GM18502 (cell line): Measurements from ENCODE around the gene BARX1.
"Not testable (repeated sequence)": the region's sequence is repeated elsewhere in the genome, so short reads cannot be mapped to it uniquely, and the experiment has no call there.

Experiments
- ATAC-seq: cut with Tn5 transposase; IDR thresholded peaks from one replicate; pipeline ENCODE4 v1.9.1; 2021; ENCODE audit warnings: mild to moderate bottlenecking; ENCODE audit not compliant: unreplicated experiment, poor library complexity

BARX1 gene, protein sequence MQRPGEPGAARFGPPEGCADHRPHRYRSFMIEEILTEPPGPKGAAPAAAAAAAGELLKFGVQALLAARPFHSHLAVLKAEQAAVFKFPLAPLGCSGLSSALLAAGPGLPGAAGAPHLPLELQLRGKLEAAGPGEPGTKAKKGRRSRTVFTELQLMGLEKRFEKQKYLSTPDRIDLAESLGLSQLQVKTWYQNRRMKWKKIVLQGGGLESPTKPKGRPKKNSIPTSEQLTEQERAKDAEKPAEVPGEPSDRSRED

DNA sequence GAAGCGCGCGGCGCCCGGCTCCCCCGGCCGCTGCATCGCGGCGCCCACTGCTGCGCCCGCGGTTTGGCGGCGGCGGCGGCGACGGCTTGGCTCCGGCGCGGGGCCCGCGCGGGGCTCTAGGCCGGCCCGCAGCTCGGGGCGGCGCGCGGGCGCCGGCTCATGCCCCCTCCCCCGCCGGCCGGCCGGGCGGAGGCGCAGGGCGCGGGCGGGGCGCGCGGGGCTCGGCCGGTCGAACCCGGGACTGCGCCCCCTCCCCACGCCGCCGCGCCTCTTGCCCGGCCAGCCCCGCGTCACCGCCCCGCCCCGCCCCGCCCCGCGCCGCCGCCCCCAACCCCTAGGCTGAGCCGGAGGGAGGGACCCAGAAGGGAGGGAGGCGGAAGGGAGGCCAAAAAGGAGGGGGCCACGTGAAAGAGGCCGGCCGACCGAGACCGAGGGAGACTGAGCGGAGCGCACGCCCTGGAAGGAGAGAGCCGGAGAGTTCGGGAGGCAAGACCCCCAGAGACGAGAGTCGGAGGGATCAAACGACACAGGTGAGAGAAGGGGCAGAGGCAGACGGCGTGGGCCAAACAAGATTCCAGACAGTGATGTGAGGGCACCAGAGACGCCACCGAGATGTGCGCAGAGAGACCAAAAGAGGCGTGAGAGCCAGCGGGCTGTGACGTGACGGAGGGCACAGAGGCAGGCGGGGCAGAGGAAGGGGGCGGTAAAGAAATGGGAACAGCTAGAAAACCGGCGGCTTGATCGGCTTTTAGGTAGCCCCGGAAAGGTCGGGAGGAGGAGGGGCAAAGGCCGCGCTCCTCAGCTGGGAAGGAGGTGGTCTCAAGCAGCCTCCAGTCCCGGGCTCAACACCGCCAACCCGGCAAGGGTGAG lies at the start of gene BARX1:
Gene BARX1 (minus strand): TSS at position 245 of the 870 bp plus-strand sequence. CDS start 209 bp downstream, at position 36.
- no peak for ATAC-seq

DNA sequence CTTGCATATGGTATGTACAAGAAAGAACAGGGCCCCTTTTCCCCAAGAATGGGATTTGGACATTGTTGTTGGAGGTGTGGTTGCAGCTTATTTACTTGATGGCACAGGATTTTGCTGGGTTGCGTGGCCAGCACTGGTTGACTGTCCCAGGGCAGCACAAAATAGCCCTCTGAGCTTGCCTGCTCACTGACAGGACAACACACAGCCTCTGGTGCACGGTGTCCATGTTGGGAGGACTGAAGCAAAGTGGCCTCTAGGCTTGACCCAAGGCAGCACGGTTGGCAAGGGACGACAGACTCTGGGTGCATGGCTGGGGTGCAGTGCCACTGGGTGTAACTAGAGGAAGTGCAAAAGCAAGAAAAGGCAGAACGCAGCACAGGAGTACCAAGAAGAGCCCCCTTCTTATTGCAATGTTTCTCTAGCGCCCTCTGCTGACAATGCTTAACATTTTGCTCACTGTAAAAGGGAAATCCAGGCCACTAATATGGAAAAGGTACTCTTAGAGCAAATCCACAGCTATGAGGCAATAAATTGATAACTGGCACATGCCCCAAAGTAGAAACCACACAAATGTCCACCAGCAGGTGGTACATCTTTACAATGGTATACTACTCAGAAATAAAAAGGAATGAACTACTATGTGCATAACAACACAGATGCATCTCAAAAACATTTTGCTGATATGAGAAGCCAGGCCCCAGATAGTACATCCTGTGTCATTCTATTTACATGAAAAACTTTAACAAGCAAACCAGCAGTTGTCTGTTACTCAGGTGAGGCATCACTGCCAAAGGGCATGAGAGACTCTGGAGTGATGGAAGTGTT lies 47.4 kb upstream of the BARX1 start:
- no peak for ATAC-seq

DNA sequence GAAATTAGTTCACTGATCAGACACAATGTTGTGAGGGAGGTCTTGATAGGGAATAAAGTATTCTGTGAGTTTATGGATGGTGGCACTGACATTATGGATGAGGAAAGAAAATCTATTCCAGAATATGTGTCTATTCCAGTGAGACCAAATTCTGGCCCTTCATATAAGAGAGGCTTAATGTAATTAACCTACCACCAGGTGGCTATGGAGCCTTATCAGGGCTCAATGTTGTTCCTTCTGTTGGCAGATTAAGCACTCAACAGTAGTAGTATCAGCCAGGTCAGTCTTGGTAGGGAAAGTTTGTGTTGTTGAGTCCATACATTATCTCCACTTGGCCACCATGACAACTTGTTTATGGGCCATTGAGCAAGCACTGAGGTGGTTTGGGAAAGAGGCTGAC lies 41.7 kb upstream of the BARX1 start:
- no peak for ATAC-seq

DNA sequence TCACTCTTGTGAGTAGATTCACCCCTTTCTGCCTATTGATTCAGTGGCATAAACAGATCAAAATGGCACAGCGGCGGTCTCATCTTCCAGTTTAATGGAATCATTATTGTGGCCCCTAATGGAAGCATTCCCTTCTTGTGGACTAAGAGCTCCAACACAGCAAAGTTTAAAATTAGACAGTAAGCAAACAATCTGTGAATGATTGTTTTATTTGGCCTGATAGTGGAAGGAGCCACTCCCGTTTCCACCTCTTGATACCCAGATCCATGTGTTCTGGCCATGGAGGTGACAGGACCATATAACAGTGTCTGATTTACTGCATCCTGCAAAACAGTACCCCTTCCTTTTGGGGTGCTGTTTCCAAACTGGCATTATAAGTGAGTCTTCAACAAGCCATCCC lies 41.2 kb upstream of the BARX1 start:
- no peak for ATAC-seq

DNA sequence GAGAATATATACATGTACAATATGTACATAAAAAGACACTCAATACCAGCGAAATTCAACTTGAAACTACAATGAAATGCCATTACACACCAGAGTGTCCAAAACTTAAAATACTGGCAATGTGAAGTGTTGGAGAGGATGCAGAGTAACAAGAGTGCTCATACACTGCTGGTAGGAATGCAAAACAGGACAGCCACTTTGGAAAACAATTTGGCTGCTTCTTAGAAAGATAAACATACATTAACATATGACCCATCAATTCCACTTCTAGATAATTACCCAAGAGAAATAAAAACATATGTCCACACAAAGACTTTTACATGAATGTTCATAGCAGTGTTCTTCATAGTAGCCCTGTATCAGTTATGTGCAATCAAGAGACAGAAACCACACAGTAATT lies 39.4 kb upstream of the BARX1 start:
- no peak for ATAC-seq

DNA sequence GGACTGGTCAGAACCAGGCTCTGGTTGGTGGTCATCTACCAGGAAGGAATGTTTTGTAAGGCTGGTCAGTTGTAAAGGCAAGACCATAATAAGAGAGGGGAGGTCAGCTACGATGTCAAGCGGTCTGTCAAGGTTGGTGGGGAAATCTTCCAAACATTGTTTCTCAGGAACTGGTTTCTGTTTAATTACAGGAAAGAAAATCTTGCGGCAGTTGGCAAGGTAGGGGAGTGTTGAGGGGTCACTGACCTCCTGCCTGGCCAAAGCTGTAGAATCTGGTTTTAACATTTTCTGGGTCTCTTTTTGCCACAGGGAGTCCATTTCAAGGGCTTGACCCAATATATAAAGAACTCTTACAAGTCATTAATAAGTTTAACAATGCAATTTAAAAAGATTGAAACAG lies 39.0 kb upstream of the BARX1 start:
- no peak for ATAC-seq

DNA sequence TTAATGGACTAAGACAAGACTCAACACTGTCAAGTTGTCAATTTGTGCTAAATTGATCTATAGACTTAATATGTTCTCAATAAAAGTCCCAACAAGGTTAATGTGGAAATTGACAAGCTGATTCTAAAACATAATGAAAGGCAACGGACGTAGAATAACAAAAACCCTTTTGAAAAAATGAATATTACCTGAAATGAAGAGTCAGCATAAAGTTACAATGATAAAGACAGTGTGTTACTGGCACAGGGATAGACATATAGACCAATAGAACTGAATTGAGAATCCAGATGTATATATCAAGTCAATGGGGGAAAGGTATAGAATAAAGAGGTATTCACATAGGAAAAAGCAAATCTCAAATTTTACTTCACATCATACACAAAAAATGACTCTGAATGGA lies 37.7 kb upstream of the BARX1 start:
- ATAC-seq: no peak

DNA sequence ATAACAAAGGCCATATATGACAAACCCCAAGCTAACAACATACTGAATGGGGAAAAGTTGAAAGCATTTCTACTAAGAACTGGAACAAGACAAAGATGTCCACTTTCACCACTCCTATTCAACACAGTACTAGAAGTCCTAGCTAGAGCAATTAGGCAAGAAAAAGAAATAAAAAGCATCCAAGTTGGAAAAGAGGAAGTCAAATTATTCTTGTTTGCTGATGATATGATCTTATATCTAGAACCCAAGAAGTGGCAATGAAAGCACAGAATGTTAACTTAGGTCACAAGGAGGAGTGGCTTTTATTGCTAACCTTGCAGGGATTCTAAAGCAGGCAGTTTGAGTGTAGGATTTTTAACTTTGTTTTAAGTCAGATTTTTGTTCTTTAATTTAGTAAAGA lies 35.3 kb upstream of the BARX1 start:
- no peak for ATAC-seq

DNA sequence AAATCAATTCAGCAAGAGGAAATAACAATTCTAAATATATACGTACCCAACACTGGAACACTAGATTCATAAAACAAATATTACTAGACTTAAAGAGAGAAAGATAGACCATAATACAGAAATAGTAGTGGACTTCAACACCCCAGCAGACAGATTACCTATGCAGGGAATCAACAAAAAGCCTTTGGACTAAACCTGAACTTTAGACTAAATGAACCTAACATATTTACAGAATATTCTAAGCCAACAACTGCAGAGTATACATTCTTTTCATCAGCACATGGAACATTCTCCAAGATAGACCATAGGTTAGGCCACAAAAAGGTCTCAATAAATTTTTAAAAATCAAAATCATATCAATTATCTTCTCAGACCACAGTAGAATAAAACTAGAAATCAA lies 32.9 kb upstream of the BARX1 start:
- ATAC-seq: no peak

DNA sequence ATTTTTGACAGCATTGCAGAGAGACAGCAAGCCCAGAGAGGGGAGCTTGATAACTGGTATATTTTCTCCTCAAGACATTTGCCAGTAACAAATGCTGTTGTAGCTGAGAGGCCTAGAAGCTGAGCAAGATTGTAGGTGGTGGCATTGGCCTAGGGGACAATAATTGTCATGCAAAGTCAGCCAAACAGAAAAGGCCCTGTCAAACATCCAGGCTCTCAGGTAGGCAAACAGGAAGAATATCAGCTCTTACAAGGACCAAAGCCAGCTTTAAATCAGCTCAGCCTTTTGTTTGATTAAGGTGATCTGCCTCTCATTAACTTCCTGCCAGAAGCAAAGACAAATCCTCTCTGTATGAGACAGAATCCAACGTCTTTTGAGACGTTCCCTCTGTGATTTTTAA lies 29.7 kb upstream of the BARX1 start:
- no peak for ATAC-seq

DNA sequence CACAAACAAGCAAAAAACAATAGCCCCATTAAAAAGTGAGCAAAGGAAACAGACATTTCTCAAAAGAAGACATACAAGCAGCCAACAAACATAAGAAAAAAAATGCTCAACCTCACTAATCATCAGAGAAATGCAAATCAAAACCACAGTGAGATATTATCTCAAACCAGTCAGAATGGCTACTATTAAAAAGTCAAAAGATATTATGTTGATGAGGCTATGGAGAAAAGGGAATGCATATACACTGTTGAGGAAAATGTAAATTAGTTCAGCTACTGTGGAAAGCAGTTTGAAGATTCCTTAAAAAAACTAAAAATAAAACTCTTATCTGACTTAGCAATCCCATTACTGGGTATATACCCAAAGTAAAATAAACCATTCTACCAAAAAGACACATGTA lies 28.7 kb upstream of the BARX1 start:
- no peak for ATAC-seq

DNA sequence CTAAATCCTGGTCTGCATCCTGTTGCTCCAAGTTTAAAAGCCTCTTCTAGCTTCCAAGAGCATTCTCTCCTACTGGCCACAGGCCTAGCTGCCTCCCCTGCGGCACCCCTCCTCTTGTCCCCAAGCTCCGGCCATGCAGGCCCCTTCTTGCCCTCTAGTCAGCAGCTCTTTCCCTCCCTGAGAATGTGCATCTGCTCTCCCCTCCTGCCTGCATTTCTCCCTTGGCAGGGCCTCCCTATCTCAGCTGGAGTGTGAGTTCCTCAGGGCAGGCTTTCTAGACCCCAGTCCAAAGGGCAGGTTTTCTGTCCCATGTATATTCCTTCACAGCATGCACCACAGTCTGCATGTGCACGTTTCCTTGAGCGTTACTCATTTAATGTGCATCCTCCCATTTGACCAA lies 24.6 kb upstream of the BARX1 start:
- ATAC-seq: no peak

DNA sequence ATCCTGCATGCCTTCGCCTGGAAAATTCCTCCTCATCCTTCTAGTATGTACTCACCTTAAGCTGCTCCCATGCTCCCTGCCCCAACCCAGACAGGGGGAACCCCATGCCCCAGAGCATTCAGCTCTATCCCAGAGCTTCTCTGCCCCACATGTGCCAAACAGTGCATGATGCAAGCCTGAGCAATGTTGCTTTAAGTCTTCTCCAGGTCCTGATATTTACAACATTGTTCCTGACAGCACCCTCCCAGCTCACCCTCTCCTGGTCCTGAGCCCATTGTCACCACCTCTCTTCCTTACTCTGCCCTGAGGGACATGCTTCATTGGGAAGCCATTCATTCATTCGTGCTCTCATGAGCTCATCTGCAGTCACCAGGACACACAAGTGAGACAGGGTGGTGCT lies 23.4 kb upstream of the BARX1 start:
- no peak for ATAC-seq

DNA sequence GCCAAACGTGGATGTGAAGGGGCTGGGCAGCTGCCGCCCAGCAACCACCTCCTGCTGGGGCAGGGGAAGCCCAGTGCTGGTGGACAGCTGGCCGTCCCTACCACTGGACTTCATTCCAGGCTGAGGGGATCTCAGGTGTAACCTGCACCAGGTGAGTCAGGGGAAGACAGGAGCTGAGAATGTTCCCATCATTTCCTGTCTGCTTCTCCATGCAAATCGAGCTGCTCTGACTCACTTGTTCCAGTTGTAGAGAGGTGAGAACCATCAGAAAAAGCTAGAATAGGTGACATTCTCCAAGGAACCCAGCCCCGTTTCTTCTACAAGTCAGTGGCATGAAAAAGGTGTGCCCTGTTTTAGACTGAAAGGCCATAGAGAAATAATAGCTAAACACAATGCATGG lies 21.8 kb upstream of the BARX1 start:
- ATAC-seq: no peak

DNA sequence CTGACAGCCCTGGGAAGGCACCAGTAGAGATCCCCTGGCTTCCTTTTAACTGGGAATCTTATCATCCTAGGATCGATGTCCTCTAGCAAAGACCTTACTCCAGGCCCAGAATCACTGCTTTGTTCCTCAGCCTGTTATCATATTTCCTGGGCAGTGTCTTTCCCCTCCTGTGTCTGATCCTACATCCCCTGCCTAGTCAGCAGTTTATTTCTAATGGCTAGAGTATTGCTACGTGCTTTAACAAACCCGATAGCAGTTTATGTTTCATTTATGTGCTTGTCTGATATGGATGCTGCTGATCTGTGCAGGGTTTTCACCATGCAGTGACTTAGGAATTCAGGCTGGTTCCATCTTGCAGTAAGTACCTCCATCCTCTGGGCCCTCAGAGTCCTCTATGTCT lies 20.9 kb upstream of the BARX1 start:
- no peak for ATAC-seq

DNA sequence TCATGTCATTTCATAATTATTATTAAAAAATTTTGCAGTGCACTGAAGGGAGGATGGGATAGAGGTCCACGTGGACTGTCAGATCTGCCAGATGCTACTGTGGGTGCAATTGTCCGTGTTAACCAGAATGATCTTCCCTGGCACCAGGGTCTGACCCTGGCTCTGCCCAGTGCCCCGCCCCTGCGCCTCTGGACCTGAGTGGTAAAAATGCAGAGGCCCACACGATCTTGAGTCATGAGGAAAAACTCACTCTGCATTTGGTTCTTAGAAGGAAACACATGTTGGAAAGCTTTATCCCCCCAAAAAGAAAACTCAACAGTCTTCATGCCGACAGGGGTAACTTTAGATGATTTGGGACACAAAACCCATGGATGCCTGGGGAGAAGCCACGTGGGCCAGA lies 20.1 kb upstream of the BARX1 start:
- no peak for ATAC-seq

DNA sequence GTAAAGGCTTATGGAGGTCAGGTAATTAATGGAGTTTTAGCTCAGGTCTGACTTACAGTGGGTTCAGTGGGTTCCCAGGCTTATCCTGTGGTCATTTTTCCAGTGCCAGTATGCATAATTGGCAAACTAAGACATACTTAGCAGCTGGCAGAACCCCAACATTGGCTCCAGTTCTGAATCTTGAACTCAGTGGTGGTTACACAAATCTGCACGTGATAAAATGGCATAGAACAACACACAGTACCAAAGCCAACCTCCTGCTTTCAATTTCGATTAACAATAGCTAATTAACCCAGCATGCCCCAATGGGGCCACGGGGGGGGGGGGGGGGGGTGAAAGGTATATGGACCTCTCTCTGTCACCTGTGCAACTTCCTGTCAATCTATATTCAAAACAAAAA lies 19.0 kb upstream of the BARX1 start:
- ATAC-seq: no peak

DNA sequence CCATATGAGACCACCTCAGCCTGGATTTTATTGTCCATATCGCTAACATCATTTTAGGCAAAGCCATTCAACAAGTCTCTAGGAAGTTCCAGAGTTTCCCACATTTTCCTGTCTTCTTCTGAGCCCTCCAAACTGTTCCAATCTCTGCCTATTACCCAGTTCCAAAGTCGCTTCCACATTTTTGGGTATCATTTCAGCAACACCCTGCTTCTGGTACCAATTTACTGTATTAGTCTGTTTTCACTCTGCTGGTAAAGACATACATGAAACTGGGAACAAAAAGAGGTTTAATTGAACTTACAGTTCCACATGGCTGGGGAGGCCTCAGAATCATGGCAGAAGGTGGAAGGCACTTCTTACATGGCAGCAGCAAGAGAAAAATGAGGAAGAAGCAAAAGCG lies 17.5 kb upstream of the BARX1 start:
- ATAC-seq: not testable (repeated sequence)

DNA sequence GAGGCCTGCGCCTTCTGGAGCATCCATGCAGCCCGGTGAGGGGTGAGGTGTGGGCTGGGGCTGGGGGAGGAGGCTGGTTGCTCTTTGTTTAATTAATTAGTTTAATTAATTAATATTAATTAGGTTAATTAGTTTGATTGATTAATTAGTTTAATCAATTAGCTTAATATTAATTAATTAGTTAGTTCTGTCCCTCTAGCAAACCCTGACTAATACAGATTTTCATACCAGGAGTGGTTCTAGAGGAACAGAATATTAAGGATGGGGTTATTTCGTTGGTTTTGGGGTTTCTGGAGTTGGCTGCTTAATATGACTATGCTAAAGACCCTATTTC lies 14.1 kb upstream of the BARX1 start:
- no peak for ATAC-seq

DNA sequence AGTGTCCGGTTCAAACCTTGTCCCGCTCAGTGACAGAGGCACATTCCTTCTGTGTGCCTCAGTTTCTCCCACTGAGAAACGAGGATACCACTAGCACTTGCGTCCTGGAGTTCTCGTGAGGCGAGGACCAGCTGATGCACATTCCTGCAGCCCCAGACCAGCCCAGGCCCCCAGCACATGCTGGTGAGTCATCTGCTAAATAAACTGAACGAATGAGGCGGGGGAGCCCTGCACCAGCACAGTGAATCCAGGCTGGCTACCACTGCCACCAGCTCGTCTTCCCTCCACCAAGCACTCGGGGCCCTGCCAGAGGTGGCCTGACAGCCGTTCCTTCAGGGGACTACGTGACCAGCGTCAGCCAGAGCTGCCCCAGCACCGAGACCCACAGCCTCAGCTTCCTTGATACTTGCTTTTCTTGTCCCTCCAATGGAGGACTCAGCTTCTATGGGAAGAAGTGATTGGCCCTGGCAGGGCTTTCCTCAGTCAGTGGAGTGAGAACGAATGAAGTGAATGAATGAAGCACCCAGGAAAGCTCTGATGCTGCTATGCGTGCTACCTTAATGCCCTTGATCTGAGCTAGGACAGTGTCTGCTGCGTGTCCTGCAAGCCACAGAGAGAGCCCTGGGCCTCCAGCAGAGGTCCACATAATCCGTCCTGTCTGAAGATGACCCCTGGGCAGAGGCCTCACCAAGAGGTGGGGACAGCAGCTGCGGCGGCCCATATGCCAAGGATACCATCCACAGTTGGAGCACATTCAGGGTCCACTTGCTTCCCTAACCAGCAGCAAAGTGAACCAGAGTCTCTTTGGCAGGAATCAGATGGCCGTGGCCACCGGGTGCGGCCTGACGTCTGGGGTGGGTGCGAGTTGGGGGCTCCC lies 13.5 kb upstream of the BARX1 start:
- ATAC-seq: no peak
